K562 (cell line): ENCODE measurements around the gene CNPY4. TPM values are rescaled to one million over a fixed set of nuclear protein-coding genes. Genes with fewer than 3 reads are reported as not detected.

Experiments
- CHD7 ChIP-seq: fragments of 200-600 bp; sonication (generic); IDR thresholded peaks from one replicate; pipeline ENCODE4 v1.6.1; 2012; ENCODE audit warnings: mild to moderate bottlenecking, low read depth, low read length, inconsistent platforms
- EZH2 ChIP-seq: IDR thresholded peaks from 2 replicates; pipeline ENCODE4 v1.6.1; 2012; ENCODE audit warnings: low read depth, mild to moderate bottlenecking, inconsistent platforms, low read length, borderline replicate concordance
- HNRNPLL ChIP-seq: fragments of 200-400 bp; formaldehyde crosslinking; IDR thresholded peaks from 2 replicates; pipeline ENCODE4 v1.6.1; 2017; ENCODE audit warnings: low read length, low read depth, mild to moderate bottlenecking; ENCODE audit not compliant: poor library complexity, severe bottlenecking
- MTA3 ChIP-seq: fragments of 450-650 bp; formaldehyde crosslinking; IDR thresholded peaks from 2 replicates; pipeline ENCODE4 v1.6.1; 2017; ENCODE audit warnings: mild to moderate bottlenecking, borderline replicate concordance
- RBFOX2 ChIP-seq: fragments of 200-400 bp; formaldehyde crosslinking; IDR thresholded peaks from 2 replicates; pipeline ENCODE4 v1.6.1; 2017; ENCODE audit warnings: low read depth, mild to moderate bottlenecking, low read length, moderate library complexity
- RERE ChIP-seq: sonication (generic); formaldehyde crosslinking; IDR thresholded peaks from 2 replicates; pipeline ENCODE4 v1.8.0; 2023; ENCODE audit warnings: missing genetic modification reagents, mild to moderate bottlenecking, borderline replicate concordance
- ZSCAN32 ChIP-seq: fragments of 450-650 bp; formaldehyde crosslinking; IDR thresholded peaks from 2 replicates; pipeline ENCODE4 v1.4.0; 2020; ENCODE audit warnings: mild to moderate bottlenecking, moderate library complexity
- polyA plus RNA-seq, 8 experiments: library from polyadenylated mRNA; depleted of rRNA in 4 of 8; stranded (reverse) in 5 of 8; unstranded in 3 of 8; fragments of >200 nt; fragmentation: Nextera tagmentation in 2 of 8; fragmentation: Illumina TruSeq in 1 of 8; extraction: Ambion mirVana in 2 of 8; extraction: Trizol in 1 of 8; gene quantifications; 2 replicates each; pipeline versions ENCODE4 v1.2.1 to v1.2.3, GENCODE V29; 2011 to 2014; ENCODE audit warnings: inconsistent platforms in 1 of 8, missing spikeins in 1 of 8
- total RNA-seq, 7 experiments: library from RNA; depleted of rRNA in 6 of 7; stranded (reverse); fragments of >200 nt in 6 of 7; fragmentation: Illumina TruSeq in 2 of 7; extraction: Trizol in 2 of 7; gene quantifications; 2 replicates each; pipeline versions ENCODE4 v1.2.1 to v1.2.3, GENCODE V29; 2011 to 2021; ENCODE audit warnings: low replicate concordance in 1 of 7
- TF ChIP-seq, protein P1 (sequence below), 2 experiments: IDR thresholded peaks; 2 replicates each; pipeline ENCODE4 v1.6.1; 2011; ENCODE audit warnings: borderline replicate concordance in 1 of 2, control low read depth in 1 of 2, low read depth in 1 of 2, low read length in 1 of 2, mild to moderate bottlenecking in 1 of 2, mixed read lengths in 1 of 2, moderate library complexity in 1 of 2; ENCODE audit not compliant: insufficient read depth in 1 of 2, insufficient read length in 1 of 2, poor library complexity in 1 of 2, severe bottlenecking in 1 of 2; ENCODE audit errors: extremely low read depth in 1 of 2

Gene CNPY4
- total and polyA plus RNA-seq, 9 of the 15 experiments (the other 6 are each of a cell fraction or from before 2014, with no cell fraction given): 1.9 to 11.2 (median 7.0) TPM

- TF ChIP-seq RERE (CRISPR knock-in tag) (0 out of 2 replicates have a peak, but pooled peaks have one; percentile 40), CHD7 (no peak), EZH2 (no peak), HNRNPLL (peak; percentile 6), RBFOX2 (peak; percentile 96), ZSCAN32 (CRISPR knock-in tag) (0 out of 2 replicates have a peak, but pooled peaks have one; percentile 29), MTA3 (peak; percentile 93)
- TF ChIP-seq, protein P1, sequence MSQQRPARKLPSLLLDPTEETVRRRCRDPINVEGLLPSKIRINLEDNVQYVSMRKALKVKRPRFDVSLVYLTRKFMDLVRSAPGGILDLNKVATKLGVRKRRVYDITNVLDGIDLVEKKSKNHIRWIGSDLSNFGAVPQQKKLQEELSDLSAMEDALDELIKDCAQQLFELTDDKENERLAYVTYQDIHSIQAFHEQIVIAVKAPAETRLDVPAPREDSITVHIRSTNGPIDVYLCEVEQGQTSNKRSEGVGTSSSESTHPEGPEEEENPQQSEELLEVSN (IDR thresholded peaks at IDR 0.05; ENCODE audit: borderline replicate concordance in 1 of 2, extremely low read depth in 1 of 2, insufficient read depth in 1 of 2, insufficient read length in 1 of 2, low read depth in 1 of 2, low read length in 1 of 2, poor library complexity in 1 of 2, severe bottlenecking in 1 of 2): peak; percentile 96 to 100
Observed at GRCh38 chr7:100081535-100082102, 37.8 kb upstream of the CNPY4 start, which contains the start of gene ZNF3 (continued).
